Measurements from ENCODE around the gene VPS25.

The VPS25 gene

DNA sequence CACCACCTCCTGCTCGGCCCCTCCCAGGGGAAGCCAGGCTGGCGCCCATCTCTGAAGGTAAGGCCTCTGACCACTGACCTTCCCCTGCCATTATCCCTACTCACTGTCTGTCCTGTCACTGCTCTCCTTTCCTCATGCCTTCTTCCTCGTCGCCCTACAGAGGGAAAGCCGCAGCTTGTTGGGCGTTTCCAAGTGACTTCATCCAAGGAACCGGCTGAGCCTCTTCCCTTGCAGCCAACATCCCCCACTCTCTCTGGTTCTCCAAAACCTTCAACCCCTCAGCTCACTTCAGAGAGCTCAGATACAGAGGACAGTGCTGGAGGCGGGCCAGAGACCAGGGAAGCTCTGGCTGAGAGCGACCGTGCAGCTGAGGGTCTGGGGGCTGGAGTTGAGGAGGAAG lies 22.2 kb downstream of the VPS25 start (continued):
- TF ChIP-seq, protein P1, sequence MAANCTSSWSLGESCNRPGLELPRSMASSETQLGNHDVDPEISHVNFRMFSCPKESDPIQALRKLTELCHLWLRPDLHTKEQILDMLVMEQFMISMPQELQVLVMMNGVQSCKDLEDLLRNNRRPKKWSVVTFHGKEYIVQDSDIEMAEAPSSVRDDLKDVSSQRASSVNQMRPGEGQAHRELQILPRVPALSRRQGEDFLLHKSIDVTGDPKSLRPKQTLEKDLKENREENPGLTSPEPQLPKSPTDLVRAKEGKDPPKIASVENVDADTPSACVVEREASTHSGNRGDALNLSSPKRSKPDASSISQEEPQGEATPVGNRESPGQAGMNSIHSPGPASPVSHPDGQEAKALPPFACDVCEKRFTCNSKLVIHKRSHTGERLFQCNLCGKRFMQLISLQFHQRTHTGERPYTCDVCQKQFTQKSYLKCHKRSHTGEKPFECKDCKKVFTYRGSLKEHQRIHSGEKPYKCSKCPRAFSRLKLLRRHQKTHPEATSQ (tag by site-specific recombination; IDR thresholded peaks at IDR 0.05) = no peak
- TF ChIP-seq ZNF623 (tag by site-specific recombination; IDR thresholded peaks at IDR 0.05) (no peak), ZNF654 (tag by site-specific recombination; IDR thresholded peaks at IDR 0.05; ENCODE audit: low read depth) (no peak), ZNF571 (tag by site-specific recombination; IDR thresholded peaks at IDR 0.05) (no peak)
- TF ChIP-seq, protein P2, sequence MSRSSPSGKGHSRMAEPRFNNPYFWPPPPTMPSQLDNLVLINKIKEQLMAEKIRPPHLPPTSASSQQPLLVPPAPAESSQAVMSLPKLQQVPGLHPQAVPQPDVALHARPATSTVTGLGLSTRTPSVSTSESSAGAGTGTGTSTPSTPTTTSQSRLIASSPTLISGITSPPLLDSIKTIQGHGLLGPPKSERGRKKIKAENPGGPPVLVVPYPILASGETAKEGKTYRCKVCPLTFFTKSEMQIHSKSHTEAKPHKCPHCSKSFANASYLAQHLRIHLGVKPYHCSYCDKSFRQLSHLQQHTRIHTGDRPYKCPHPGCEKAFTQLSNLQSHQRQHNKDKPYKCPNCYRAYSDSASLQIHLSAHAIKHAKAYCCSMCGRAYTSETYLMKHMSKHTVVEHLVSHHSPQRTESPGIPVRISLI (tag by site-specific recombination; IDR thresholded peaks at IDR 0.05) = no peak

DNA sequence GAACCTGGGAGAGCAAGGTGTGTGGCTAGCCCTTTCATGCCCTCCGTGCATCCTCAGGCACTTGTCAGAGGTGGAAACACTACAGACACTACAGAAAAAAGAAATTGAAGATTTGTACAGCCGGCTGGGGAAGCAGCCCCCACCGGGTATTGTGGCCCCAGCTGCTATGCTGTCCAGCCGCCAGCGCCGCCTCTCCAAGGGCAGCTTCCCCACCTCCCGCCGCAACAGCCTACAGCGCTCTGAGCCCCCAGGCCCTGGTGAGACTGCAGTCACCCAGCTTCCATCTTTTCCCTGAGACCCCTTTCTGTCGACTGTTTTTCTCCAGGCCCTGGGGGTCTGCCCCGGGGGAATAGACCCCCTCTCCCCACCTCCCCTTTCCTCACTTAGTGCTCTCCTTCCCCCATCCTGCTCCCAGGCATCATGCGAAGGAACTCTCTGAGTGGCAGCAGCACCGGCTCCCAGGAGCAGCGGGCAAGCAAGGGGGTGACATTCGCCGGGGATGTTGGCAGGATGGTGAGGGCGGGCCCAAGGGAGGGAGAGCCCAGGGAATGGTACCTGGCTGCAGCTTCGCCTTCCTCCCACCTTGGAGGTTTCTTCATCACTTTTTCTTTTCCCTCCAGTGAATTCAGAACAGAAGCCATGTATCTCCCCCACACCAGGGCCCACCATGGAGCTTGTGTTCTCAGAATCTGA lies 23.0 kb downstream of the VPS25 start:
- ChIA-PET POLR2A (interaction anchor here (1.0 to 2.2 kb wide), 3 partner anchors 9 to 27 kb away, joined by 3 to 9 read pairs (median 5); no protein-coding TSS in a partner anchor), CTCF (interaction anchor here (0.5 to 3.2 kb wide), 4 partner anchors 23 to 1497 kb away, joined by 3 to 23 read pairs (median 3); no protein-coding TSS in a partner anchor)
- peaks cover 0 to 33% of the 10 kb centered on the region in 2 experiments; a peak in 1 of 3 replicates for H3K36me3 ChIP-seq (ENCODE audit: control insufficient read depth in 2 of 2, insufficient read depth in 1 of 2, low read length in 2 of 2)
- no peak for TF ChIP-seq ZNF302 (tag by site-specific recombination; IDR thresholded peaks at IDR 0.05; ENCODE audit: low read depth)
- TF ChIP-seq, protein P3, sequence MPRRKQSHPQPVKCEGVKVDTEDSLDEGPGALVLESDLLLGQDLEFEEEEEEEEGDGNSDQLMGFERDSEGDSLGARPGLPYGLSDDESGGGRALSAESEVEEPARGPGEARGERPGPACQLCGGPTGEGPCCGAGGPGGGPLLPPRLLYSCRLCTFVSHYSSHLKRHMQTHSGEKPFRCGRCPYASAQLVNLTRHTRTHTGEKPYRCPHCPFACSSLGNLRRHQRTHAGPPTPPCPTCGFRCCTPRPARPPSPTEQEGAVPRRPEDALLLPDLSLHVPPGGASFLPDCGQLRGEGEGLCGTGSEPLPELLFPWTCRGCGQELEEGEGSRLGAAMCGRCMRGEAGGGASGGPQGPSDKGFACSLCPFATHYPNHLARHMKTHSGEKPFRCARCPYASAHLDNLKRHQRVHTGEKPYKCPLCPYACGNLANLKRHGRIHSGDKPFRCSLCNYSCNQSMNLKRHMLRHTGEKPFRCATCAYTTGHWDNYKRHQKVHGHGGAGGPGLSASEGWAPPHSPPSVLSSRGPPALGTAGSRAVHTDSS (tag by site-specific recombination; IDR thresholded peaks at IDR 0.05) = no peak
- TF ChIP-seq, protein P4, sequence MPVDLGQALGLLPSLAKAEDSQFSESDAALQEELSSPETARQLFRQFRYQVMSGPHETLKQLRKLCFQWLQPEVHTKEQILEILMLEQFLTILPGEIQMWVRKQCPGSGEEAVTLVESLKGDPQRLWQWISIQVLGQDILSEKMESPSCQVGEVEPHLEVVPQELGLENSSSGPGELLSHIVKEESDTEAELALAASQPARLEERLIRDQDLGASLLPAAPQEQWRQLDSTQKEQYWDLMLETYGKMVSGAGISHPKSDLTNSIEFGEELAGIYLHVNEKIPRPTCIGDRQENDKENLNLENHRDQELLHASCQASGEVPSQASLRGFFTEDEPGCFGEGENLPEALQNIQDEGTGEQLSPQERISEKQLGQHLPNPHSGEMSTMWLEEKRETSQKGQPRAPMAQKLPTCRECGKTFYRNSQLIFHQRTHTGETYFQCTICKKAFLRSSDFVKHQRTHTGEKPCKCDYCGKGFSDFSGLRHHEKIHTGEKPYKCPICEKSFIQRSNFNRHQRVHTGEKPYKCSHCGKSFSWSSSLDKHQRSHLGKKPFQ (tag by site-specific recombination; IDR thresholded peaks at IDR 0.05) = no peak
- TF ChIP-seq ZNF354C (tag by site-specific recombination; IDR thresholded peaks at IDR 0.05; ENCODE audit: borderline replicate concordance, low read depth) = no peak
- no peak for TF ChIP-seq ZNF785 (tag by site-specific recombination; IDR thresholded peaks at IDR 0.05)
- no peak for TF ChIP-seq ZBTB20 (tag by site-specific recombination; IDR thresholded peaks at IDR 0.05)
- TF ChIP-seq, protein P5, sequence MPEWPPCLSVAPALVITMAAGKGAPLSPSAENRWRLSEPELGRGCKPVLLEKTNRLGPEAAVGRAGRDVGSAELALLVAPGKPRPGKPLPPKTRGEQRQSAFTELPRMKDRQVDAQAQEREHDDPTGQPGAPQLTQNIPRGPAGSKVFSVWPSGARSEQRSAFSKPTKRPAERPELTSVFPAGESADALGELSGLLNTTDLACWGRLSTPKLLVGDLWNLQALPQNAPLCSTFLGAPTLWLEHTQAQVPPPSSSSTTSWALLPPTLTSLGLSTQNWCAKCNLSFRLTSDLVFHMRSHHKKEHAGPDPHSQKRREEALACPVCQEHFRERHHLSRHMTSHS (tag by site-specific recombination; IDR thresholded peaks at IDR 0.05) = no peak
- no peak for TF ChIP-seq ZNF24 (tag by site-specific recombination; IDR thresholded peaks at IDR 0.05)
- TF ChIP-seq ZSCAN16 (tag by site-specific recombination; IDR thresholded peaks at IDR 0.05) = no peak
- TF ChIP-seq ZNF670 (tag by site-specific recombination; IDR thresholded peaks at IDR 0.05; ENCODE audit: low read depth) = no peak
- no peak for TF ChIP-seq ZFP37 (tag by site-specific recombination; IDR thresholded peaks at IDR 0.05)
- TF ChIP-seq ZEB2 (tag by site-specific recombination; IDR thresholded peaks at IDR 0.05) = no peak
- no peak for TF ChIP-seq ZNF10 (tag by site-specific recombination; IDR thresholded peaks at IDR 0.05)
- no peak for TF ChIP-seq ZNF202 (tag by site-specific recombination; IDR thresholded peaks at IDR 0.05; ENCODE audit: borderline replicate concordance)
- TF ChIP-seq ZNF596 (tag by site-specific recombination; IDR thresholded peaks at IDR 0.05) = no peak
- TF ChIP-seq, protein P6, sequence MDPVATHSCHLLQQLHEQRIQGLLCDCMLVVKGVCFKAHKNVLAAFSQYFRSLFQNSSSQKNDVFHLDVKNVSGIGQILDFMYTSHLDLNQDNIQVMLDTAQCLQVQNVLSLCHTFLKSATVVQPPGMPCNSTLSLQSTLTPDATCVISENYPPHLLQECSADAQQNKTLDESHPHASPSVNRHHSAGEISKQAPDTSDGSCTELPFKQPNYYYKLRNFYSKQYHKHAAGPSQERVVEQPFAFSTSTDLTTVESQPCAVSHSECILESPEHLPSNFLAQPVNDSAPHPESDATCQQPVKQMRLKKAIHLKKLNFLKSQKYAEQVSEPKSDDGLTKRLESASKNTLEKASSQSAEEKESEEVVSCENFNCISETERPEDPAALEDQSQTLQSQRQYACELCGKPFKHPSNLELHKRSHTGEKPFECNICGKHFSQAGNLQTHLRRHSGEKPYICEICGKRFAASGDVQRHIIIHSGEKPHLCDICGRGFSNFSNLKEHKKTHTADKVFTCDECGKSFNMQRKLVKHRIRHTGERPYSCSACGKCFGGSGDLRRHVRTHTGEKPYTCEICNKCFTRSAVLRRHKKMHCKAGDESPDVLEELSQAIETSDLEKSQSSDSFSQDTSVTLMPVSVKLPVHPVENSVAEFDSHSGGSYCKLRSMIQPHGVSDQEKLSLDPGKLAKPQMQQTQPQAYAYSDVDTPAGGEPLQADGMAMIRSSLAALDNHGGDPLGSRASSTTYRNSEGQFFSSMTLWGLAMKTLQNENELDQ (tag by site-specific recombination; IDR thresholded peaks at IDR 0.05; ENCODE audit: low read depth) = no peak
- no peak overlapping the region for H3K4me3 ChIP-seq (ENCODE audit: low read depth, low read length)
- H3K4me1 ChIP-seq (ENCODE audit: control insufficient read depth, insufficient read depth, low read length) = peaks cover 5% of the 10 kb centered on the region; the same call in 1 of the 2 replicates
- H3K27ac ChIP-seq (ENCODE audit: extremely low read depth, low read depth, low read length) = no peak overlapping the region
- H3K9me3 ChIP-seq (ENCODE audit: control insufficient read depth, insufficient read depth, low read depth, low read length) = no peaks in the 10 kb centered on the region
